ENCODE data around the gene UFSP2.
"Not testable (repeated sequence)": the region's sequence is repeated elsewhere in the genome, so short reads cannot be mapped to it uniquely, and the experiment has no call there.

UFSP2 gene

DNA sequence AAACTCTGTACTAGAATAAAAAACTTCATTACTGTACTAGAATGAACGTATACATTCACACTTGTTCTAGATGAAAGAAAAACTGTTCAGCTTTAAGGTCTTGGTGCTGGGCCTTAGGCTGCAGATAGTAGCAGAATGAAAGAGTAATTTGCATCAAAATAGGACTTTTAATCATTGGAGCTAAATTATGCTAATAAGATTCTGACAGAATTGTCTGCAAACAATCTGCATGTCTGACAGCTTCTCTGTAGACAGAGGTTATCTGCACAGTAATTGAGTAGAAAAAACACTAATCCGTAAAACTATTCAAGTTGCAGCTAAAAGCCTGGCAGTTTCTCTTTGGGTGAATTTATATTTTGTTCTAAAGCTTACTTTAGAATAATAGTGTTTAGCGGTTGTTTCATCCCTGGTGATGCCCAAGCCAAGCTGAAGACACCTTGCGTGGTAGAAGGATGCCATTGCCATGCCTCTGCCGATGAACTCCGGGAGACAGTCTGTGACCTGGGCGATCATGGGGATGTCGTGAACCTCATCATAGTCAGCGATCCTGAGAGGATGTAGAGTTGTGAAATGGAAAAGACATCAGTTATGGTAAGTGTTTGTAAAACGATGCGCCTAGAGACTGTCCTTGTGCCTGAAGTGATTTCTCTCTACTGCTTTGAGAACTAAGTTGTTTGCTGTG is 55.4 kb downstream of the UFSP2 start:
- Mint-ChIP-seq H3K9me3 (no peaks in the 10 kb centered on the region), H3K36me3 (ENCODE audit: insufficient read depth) (peaks cover 4% of the 10 kb centered on the region), H3K4me3 (no peak overlapping the region), H3K27ac (no peak overlapping the region), H3K4me1 (ENCODE audit: low read depth in 2 of 2) (no peaks in the 10 kb centered on the region), H3K27me3 (no peaks in the 10 kb centered on the region)
- DNase-seq: no peak
- ATAC-seq (replicated peaks): no peak

DNA sequence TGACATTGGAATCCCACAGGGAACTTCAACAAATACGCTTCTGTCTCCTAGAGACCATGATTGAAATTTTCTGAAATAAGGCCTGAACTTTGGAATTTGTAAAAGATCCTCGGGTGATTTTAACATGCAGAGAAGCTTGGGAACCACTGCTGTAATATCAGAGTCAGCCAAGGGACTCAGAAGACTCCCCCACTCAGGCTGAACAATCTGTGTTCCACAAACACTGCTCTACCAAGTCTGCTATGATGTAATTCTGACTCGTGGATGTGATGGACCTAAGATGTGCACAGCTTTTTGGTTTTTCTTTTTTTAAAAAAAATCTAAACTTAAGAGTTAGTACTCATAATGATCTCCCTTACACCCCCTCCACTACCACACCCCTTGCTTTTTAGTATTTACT is 56.0 kb downstream of the UFSP2 start:
- Mint-ChIP-seq H3K9me3 (no peaks in the 10 kb centered on the region), H3K27ac (no peak overlapping the region), H3K36me3 (ENCODE audit: insufficient read depth) (peaks cover 4% of the 10 kb centered on the region), H3K27me3 (no peaks in the 10 kb centered on the region), H3K4me3 (no peak overlapping the region), H3K4me1 (ENCODE audit: low read depth in 2 of 2) (no peaks in the 10 kb centered on the region)
- ATAC-seq (replicated peaks): no peak
- DNase-seq: no peak

DNA sequence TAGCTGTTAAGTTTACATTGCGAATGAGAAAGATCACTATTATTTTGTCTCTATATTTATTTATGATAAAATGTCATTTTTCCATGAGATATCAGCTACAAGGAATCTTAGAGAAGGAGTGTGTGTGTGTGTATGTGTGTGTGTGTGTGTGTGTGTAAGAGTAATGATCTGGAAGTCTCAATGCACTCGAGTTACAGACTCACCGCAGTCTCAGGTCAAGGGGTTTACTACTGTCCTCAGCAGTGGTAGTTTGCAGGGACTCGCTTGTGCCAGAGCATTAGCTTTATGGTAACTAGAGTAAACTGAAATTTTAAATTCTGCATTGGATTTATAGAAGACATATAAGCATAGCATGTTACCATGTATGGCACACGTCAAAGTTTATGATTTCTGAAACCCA is 60.9 kb downstream of the UFSP2 start:
- Mint-ChIP-seq H3K9me3 (no peaks in the 10 kb centered on the region), H3K27ac (no peak overlapping the region)
- no peak for ATAC-seq (replicated peaks)

DNA sequence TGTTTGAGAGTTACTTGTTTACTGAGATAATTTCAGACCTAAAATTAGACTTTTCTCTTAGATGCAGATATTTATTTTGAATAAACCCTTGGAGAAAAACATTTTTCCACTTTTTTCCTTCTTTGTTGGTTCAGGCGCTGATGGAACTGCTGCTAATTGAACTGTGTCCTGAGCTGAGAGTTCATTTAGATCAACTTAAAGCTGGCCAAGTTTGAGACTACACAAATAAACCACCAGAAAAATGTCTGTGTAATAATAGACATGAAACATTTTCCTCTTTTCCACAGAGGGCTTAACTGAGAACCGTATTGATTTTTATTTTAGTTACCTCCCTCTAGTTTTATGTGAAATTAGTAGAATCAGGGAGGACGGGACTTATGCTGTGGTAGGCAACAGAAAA is 62.5 kb downstream of the UFSP2 start:
- H3K4me1 Mint-ChIP-seq (ENCODE audit: low read depth in 2 of 2): no peaks in the 10 kb centered on the region
- H3K36me3 Mint-ChIP-seq (ENCODE audit: insufficient read depth): peaks cover 12% of the 10 kb centered on the region
- no peaks in the 10 kb centered on the region for H3K9me3 Mint-ChIP-seq
- no peak for ATAC-seq (replicated peaks)
- H3K27ac Mint-ChIP-seq: no peak overlapping the region
- H3K27me3 Mint-ChIP-seq: no peaks in the 10 kb centered on the region
- no peak overlapping the region for H3K4me3 Mint-ChIP-seq
- no peak for DNase-seq

More for the DNA sequence above, 60.9 kb downstream of the UFSP2 start:
- Mint-ChIP-seq H3K36me3 (ENCODE audit: insufficient read depth) (peaks cover 12% of the 10 kb centered on the region), H3K4me3 (no peak overlapping the region), H3K4me1 (ENCODE audit: low read depth in 2 of 2) (no peaks in the 10 kb centered on the region), H3K27me3 (no peaks in the 10 kb centered on the region)
- DNase-seq: no peak

DNA sequence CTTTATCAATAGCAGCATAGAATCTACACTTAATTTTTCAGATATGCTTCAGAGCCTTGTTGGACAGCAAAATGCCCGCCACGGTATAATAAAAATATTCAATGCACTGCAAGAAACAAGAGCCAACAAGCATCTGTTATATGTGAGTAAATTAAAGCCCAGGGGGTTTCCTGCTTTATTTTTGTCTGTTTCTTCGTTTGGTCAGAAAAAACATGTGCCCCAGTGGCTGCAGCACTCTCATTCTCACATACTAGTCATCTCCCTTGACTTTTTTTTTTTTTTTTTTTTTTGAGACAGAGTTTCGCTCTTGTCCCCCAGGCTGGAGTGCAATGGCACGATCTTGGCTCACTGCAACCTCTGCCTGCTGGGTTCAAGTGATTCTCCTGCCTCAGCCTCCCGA is 63.2 kb downstream of the UFSP2 start:
- not testable (repeated sequence) for H3K4me3 Mint-ChIP-seq; H3K9me3 Mint-ChIP-seq; DNase-seq; H3K27me3 Mint-ChIP-seq; H3K4me1 Mint-ChIP-seq (ENCODE audit: low read depth in 2 of 2); ATAC-seq (replicated peaks); H3K27ac Mint-ChIP-seq
- peaks cover 12% of the 10 kb centered on the region for H3K36me3 Mint-ChIP-seq (ENCODE audit: insufficient read depth)

DNA sequence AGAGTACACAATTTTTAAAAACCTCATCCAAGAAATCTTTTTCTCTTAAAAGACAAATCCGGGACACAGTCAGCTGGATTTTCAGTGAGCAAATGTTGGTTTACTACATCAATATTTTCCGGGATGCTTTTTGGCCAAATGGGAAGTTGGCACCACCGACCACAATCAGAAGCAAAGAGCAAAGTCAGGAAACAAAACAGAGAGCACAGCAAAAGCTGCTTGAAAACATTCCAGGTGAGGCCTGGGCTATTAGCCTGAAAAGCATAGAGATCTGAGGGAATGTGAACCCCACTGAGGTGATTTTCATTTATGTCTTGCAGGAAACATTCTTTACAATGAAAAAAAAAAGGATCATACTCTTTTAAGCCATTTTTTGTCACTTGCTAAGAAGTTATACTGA is 63.9 kb downstream of the UFSP2 start:
- DNase-seq (no peak), ATAC-seq (replicated peaks) (no peak)
- no peak overlapping the region for H3K4me3 Mint-ChIP-seq
- H3K27me3 Mint-ChIP-seq: no peaks in the 10 kb centered on the region
- no peaks in the 10 kb centered on the region for H3K4me1 Mint-ChIP-seq (ENCODE audit: low read depth in 2 of 2)
- H3K36me3 Mint-ChIP-seq (ENCODE audit: insufficient read depth): peaks cover 12% of the 10 kb centered on the region
- H3K27ac Mint-ChIP-seq: no peak overlapping the region
- no peaks in the 10 kb centered on the region for H3K9me3 Mint-ChIP-seq

DNA sequence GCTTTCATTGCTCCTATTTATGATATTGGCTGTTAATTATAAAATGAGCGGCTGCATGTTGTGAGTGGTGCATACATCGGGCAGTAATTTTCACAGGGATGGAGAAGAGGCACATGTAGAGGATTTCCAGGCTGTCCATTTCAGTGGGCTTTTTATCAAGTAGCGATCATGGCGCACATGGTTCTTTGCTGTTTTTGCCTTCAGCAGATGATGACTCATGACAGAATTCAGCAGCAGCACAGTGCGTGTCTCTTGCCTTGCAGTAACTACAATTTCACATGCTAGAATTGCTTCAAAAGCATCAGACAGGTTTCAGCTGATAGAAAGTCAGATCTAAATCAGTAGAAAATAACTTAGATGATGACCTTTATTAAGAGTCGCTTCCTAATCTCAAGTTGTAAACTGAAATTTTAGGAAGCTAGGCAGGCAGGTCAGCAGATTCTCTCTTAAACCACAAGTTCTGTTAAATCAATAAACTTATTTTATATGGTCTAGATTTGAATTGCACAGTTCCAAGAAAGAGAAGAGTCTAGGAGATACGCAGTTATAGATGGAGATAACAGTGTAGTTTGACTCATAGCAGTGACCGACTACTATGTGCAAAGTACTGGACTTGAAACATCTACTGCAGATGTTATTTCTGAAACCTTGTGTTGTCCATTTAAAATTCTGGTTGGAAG is 65.9 kb downstream of the UFSP2 start:
- Mint-ChIP-seq H3K36me3 (ENCODE audit: insufficient read depth) (peaks cover 12% of the 10 kb centered on the region), H3K27ac (no peak overlapping the region), H3K27me3 (no peaks in the 10 kb centered on the region), H3K9me3 (no peaks in the 10 kb centered on the region), H3K4me3 (no peak overlapping the region), H3K4me1 (ENCODE audit: low read depth in 2 of 2) (no peaks in the 10 kb centered on the region)
- no peak for ATAC-seq (replicated peaks)
- no peak for DNase-seq

DNA sequence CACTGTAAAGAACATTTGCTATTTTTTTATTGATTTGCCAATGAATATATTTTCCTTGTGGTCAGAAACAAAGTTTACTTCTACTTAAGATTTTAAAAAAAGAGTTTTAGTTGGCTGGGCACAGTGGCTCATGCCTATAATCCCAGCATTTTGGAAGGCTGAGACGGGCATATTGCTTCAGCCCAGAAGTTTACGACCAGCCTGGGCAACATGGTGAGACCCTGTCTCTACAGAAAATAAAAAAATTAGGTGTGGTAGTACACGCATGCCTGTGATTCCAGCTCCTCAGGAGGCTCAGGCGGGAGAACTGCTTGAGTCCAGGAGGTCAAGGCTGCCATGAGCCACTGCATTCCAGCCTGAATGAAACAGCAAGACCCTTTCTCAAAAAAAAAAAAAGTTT is 66.8 kb downstream of the UFSP2 start:
- no peaks in the 10 kb centered on the region for H3K9me3 Mint-ChIP-seq
- no peak overlapping the region for H3K27ac Mint-ChIP-seq
- no peak overlapping the region for H3K4me3 Mint-ChIP-seq
- H3K27me3 Mint-ChIP-seq: no peaks in the 10 kb centered on the region
- DNase-seq: no peak
- peaks cover 13% of the 10 kb centered on the region for H3K36me3 Mint-ChIP-seq (ENCODE audit: insufficient read depth)
- no peak for ATAC-seq (replicated peaks)
- no peaks in the 10 kb centered on the region for H3K4me1 Mint-ChIP-seq (ENCODE audit: low read depth in 2 of 2)

DNA sequence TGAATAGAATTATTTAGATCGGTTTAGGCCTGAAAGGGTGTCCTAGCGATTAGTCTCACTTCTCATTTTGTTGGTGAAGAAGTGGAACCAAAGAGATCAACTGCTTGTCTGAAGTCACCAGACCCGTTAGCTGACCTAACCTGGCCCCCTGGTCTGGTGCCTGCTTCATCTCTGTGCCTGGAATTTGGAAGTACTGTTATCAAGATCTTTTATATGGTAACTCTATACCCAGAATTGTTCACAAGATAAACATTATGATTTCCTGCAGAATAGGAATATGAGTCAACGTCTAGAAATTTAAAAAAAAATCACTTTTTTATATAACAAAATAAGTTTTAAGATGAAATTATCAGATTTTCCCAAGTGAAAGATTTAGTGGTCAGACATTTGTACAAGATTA is 67.2 kb downstream of the UFSP2 start:
- no peak for DNase-seq
- Mint-ChIP-seq H3K9me3 (no peaks in the 10 kb centered on the region), H3K4me1 (ENCODE audit: low read depth in 2 of 2) (no peaks in the 10 kb centered on the region), H3K27ac (no peak overlapping the region), H3K27me3 (no peaks in the 10 kb centered on the region), H3K4me3 (no peak overlapping the region), H3K36me3 (ENCODE audit: insufficient read depth) (peaks cover 17% of the 10 kb centered on the region)
- no peak for ATAC-seq (replicated peaks)

DNA sequence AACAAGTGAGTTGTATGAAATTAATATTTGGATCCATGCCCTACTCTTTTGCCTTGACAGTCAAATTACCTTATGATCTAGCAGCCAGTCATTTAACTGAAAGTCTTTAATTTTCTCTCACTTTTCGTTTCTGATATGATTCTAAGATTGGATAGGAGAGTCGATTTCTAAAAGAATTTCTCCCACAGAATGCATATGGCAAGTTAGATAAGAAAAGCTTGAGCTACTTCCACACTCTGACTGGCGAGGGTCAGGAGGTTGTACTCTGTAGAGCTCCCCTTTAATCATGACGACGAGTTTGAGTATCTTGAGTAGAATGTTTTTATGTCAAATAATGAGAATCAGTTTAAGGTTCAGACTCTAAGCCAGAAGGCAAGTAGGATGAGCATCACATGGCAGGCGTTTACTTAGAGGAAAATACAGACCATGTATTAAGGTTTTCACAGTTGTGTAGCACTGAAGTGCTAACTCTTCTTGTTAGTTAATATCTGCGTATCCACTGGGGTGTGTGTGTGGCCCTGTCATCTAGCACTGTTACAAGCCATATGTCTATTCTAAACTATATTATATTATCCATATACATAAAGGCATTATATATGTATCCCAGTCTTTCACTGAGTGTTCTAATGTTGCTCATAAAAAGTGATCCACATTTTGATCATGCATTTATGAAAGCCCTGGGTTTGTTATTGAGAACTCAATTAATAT is 67.9 kb downstream of the UFSP2 start:
- H3K27ac Mint-ChIP-seq: no peak overlapping the region
- H3K4me3 Mint-ChIP-seq: no peak overlapping the region
- no peaks in the 10 kb centered on the region for H3K9me3 Mint-ChIP-seq
- no peaks in the 10 kb centered on the region for H3K4me1 Mint-ChIP-seq (ENCODE audit: low read depth in 2 of 2)
- peaks cover 16% of the 10 kb centered on the region for H3K36me3 Mint-ChIP-seq (ENCODE audit: insufficient read depth)
- H3K27me3 Mint-ChIP-seq: no peaks in the 10 kb centered on the region
- DNase-seq (no peak), ATAC-seq (replicated peaks) (no peak)

DNA sequence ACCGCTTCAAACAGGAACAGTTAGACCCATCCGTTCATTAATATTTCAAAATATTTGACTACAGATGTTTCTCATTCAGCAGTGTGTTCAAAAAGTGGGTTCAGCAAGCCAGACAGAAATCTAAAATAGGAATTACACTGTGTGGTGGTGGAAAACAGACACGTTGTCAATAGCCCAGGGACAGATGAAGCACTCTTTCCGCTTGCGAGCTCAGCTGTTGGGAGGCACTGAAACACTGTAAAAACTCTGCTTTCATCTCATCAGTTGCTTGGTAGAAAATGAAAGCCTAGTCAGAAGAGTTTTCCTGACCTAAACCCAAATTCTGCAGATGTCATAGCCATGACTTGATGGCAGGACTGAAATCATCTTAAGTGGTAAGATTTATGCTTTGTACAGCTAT is 68.6 kb downstream of the UFSP2 start:
- Mint-ChIP-seq H3K4me1 (ENCODE audit: low read depth in 2 of 2) (no peaks in the 10 kb centered on the region), H3K27ac (no peak overlapping the region), H3K4me3 (no peak overlapping the region), H3K27me3 (no peaks in the 10 kb centered on the region), H3K9me3 (no peaks in the 10 kb centered on the region), H3K36me3 (ENCODE audit: insufficient read depth) (peaks cover 13% of the 10 kb centered on the region)
- ATAC-seq (replicated peaks) (no peak), DNase-seq (no peak)

DNA sequence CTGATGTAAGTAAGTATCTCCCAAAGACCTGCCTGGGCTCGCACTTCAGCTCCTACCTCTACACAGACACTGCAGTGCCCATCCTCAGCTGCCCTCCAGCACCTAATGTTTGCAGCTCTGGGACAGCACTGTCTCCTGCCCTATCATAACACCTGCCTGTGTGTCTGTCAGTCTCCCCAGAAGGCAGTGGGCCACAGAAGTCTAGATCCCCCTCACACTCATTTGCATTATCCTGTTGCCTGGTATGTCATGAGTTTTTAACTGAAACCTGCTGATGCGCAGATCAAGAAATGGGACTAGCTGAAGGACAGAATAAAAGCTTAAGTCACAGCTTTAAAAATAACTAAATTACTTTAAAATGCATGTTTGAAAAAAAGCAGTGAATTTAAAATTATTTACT is 73.0 kb downstream of the UFSP2 start:
- no peaks in the 10 kb centered on the region for H3K27me3 Mint-ChIP-seq
- peaks cover 12% of the 10 kb centered on the region for H3K36me3 Mint-ChIP-seq (ENCODE audit: insufficient read depth)
- no peak for ATAC-seq (replicated peaks)
- no peak for DNase-seq
- no peaks in the 10 kb centered on the region for H3K9me3 Mint-ChIP-seq
- peaks cover 0 to 2% of the 10 kb centered on the region in 2 donors for H3K4me1 Mint-ChIP-seq (ENCODE audit: low read depth in 2 of 2)
- no peak overlapping the region for H3K4me3 Mint-ChIP-seq
- H3K27ac Mint-ChIP-seq: peak overlapping the region in 1 of 2 donors; percentile 13

DNA sequence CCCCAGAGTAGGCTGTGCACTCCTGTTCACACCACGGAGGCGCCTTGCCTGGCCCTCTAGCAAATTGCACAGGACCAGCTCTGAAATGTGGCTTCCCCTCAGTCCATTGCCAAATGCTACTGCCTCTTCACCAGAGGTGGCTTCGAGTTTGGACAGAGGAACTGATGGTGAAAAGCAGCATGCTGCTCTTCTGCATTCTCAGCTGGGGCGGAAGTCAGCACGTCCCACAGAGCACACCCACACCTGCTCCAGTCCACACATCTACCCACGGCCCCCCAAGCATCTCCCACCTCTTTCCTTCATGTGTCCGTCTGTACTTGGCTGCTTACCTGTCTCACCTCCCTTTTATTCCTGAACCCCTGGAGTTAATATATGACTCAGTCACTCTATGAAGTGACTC is 73.6 kb downstream of the UFSP2 start:
- H3K9me3 Mint-ChIP-seq: no peaks in the 10 kb centered on the region
- H3K36me3 Mint-ChIP-seq (ENCODE audit: insufficient read depth): peaks cover 15% of the 10 kb centered on the region
- peaks cover 0 to 2% of the 10 kb centered on the region in 2 donors for H3K4me1 Mint-ChIP-seq (ENCODE audit: low read depth in 2 of 2)
- DNase-seq (no peak), ATAC-seq (replicated peaks) (no peak)
- no peak overlapping the region for H3K27ac Mint-ChIP-seq
- H3K27me3 Mint-ChIP-seq: no peaks in the 10 kb centered on the region
- no peak overlapping the region for H3K4me3 Mint-ChIP-seq

DNA sequence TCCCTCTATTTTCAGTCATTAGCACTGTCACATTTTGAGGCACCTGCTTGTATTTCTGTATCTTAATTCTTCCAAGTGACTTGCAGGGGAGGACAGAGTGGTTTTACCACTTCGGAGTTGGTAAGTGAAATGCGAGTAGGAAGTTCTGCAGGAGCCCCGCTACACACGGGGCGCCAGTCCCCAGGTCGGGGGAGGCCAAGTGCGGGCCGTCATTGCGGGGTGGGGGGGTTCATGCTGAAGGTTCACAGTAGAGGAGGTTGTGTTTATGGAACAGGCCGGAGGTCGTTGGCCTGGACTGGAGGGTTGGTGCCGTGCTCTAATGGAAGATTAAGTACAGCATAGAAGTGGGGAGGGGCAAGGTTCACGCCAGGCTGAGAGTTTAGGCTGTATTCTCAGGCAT is 74.1 kb downstream of the UFSP2 start:
- H3K4me3 Mint-ChIP-seq: no peak overlapping the region
- DNase-seq: no peak
- H3K27ac Mint-ChIP-seq: peak overlapping the region in 1 of 2 donors; percentile 62
- peaks cover 0 to 2% of the 10 kb centered on the region in 2 donors for H3K4me1 Mint-ChIP-seq (ENCODE audit: low read depth in 2 of 2)
- H3K9me3 Mint-ChIP-seq: no peaks in the 10 kb centered on the region
- no peak for ATAC-seq (replicated peaks)
- peaks cover 20% of the 10 kb centered on the region for H3K36me3 Mint-ChIP-seq (ENCODE audit: insufficient read depth)
- H3K27me3 Mint-ChIP-seq: no peaks in the 10 kb centered on the region

All from effector memory CD8-positive, alpha-beta T cell (primary cell).